H1 (cell line): Measurements from ENCODE around the gene AQP2.

Experiments
- ASH2L ChIP-seq: fragments of 200-600, 300-600 bp; sonication (generic); IDR thresholded peaks from one replicate; pipeline ENCODE4 v1.7.1; 2017; ENCODE audit warnings: low read length
- CREB1 ChIP-seq: IDR thresholded peaks from 2 replicates; pipeline ENCODE4 v1.6.1; 2012; ENCODE audit warnings: inconsistent platforms
- CTCF ChIP-seq, 3 experiments: IDR thresholded peaks; 1 replicate in 2 of 3; 2 replicates in 1 of 3; pipeline versions ENCODE4 v1.5.1 to v1.6.1; 2011; ENCODE audit warnings: low read length in 3 of 3, mild to moderate bottlenecking in 3 of 3, inconsistent platforms in 2 of 3, low read depth in 1 of 3, moderate library complexity in 1 of 3; ENCODE audit not compliant: insufficient read depth in 1 of 3; ENCODE audit errors: control extremely low read depth in 1 of 3
- EP300 ChIP-seq, 2 experiments: IDR thresholded peaks; 1 replicate in 1 of 2; 2 replicates in 1 of 2; pipeline ENCODE4 v1.6.1; 2011 to 2012; ENCODE audit warnings: low read depth in 2 of 2, low read length in 2 of 2, mild to moderate bottlenecking in 2 of 2, borderline replicate concordance in 1 of 2, inconsistent platforms in 1 of 2, moderate library complexity in 1 of 2
- EZH2 ChIP-seq: fragments of 200-600 bp; sonication (generic); IDR thresholded peaks from 2 replicates; pipeline ENCODE4 v1.7.1; 2012; ENCODE audit warnings: low read depth, mild to moderate bottlenecking, moderate library complexity, low read length, inconsistent platforms; ENCODE audit not compliant: severe bottlenecking
- JUND ChIP-seq: IDR thresholded peaks from 2 replicates; pipeline ENCODE4 v1.6.1; 2011; ENCODE audit warnings: mild to moderate bottlenecking, improper control_type of control experiment, low read length
- POLR2AphosphoS5 ChIP-seq: IDR thresholded peaks from 2 replicates; pipeline ENCODE4 v1.6.1; 2011; ENCODE audit warnings: low read depth, low read length
- RAD21 ChIP-seq, 2 experiments: IDR thresholded peaks in 1 of 2; conservative IDR thresholded peaks in 1 of 2; 2 replicates each; pipeline ENCODE4 v1.6.1; 2011; ENCODE audit warnings: low read depth in 2 of 2, low read length in 2 of 2, improper control_type of control experiment in 1 of 2, inconsistent platforms in 1 of 2, mild to moderate bottlenecking in 1 of 2, moderate library complexity in 1 of 2
- RXRA ChIP-seq: IDR thresholded peaks from 2 replicates; pipeline ENCODE4 v1.6.1; 2011; ENCODE audit warnings: low read depth, mild to moderate bottlenecking, low read length, moderate library complexity; ENCODE audit not compliant: insufficient read depth
- SIN3A ChIP-seq, 2 experiments: IDR thresholded peaks in 1 of 2; conservative IDR thresholded peaks in 1 of 2; 2 replicates each; pipeline ENCODE4 v1.6.1; 2011 to 2012; ENCODE audit warnings: low read length in 2 of 2, improper control_type of control experiment in 1 of 2, low read depth in 1 of 2, mild to moderate bottlenecking in 1 of 2

- no peak for TF ChIP-seq JUND
- no peak for TF ChIP-seq CTCF (IDR thresholded peaks at IDR 0.05; ENCODE audit: control extremely low read depth in 1 of 3, insufficient read depth in 1 of 3, low read depth in 1 of 3, low read length in 3 of 3)
- no peak for TF ChIP-seq ASH2L
- TF ChIP-seq EP300 (IDR thresholded peaks at IDR 0.05; ENCODE audit: borderline replicate concordance in 1 of 2, low read depth in 2 of 2, low read length in 2 of 2): no peak
- no peak for TF ChIP-seq RXRA
- TF ChIP-seq EZH2: no peak
- no peak for TF ChIP-seq CREB1
- TF ChIP-seq POLR2AphosphoS5: no peak
- no peak for TF ChIP-seq SIN3A (conservative IDR thresholded peaks at IDR 0.05 in 1 of 2, IDR thresholded peaks at IDR 0.05 in 1 of 2; ENCODE audit: low read depth in 1 of 2, low read length in 2 of 2)
- TF ChIP-seq RAD21 (IDR thresholded peaks at IDR 0.05 in 1 of 2, conservative IDR thresholded peaks at IDR 0.05 in 1 of 2; ENCODE audit: low read depth in 2 of 2, low read length in 2 of 2): no peak
These were observed 1.4 kb upstream of the AQP2 start for GRCh38 chr12:49948866-49949845.
